Ascending aorta (tissue), 2 donors: ENCODE data around the gene FBXW4. TPM values are rescaled to one million over a fixed set of nuclear protein-coding genes. Genes with fewer than 3 reads are reported as not detected.

Experiments used
- DNase-seq, 2 donors: peaks; one replicate each; pipeline ENCODE4 v3.0.0-alpha.2; 2019; ENCODE audit warnings: low spot score in 2 of 2
- H3K27ac ChIP-seq, 2 donors: fragments of 200-600 bp; sonication (generic); one replicate each; pipeline ENCODE4 v1.5.1; 2016 to 2017; ENCODE audit warnings: mild to moderate bottlenecking in 1 of 2
- H3K27me3 ChIP-seq: fragments of 200-600 bp; sonication (generic); one replicate; pipeline ENCODE4 v1.5.1; 2017
- H3K36me3 ChIP-seq, 2 donors: fragments of 200-600 bp; sonication (generic); one replicate each; pipeline ENCODE4 v1.5.1; 2016
- H3K4me1 ChIP-seq, 2 donors: fragments of 200-600 bp; sonication (generic); one replicate each; pipeline ENCODE4 v1.5.1; 2016 to 2017; ENCODE audit warnings: mild to moderate bottlenecking in 1 of 2
- H3K4me3 ChIP-seq, 2 donors: fragments of 200-600 bp; sonication (generic); one replicate each; pipeline ENCODE4 v1.5.1; 2016 to 2017; ENCODE audit warnings: mild to moderate bottlenecking in 1 of 2
- H3K9me3 ChIP-seq, 2 donors: fragments of 200-600 bp; sonication (generic); one replicate each; pipeline ENCODE4 v1.5.1; 2016
- intact Hi-C: fragments of 100-400 bp; cut with DNase I; formaldehyde crosslinking; loops from one replicate; pipeline ENCODE4 v1.15.1; 2023
- total RNA-seq: library from RNA; depleted of rRNA; stranded (reverse); fragments of >200 nt; gene quantifications from one replicate; pipeline ENCODE4 v1.1.0, GENCODE V29; 2016
- TF ChIP-seq, protein P1 (sequence below), 3 experiments: fragments of 200-600 bp in 2 of 3; fragments of 450-650 bp in 1 of 3; sonication (generic) in 2 of 3; IDR thresholded peaks; one replicate each; pipeline ENCODE4 v1.5.1; 2016 to 2019; ENCODE audit warnings: antibody characterized with exemption in 3 of 3, mild to moderate bottlenecking in 1 of 3, moderate library complexity in 1 of 3

Gene FBXW4
- total RNA-seq, 1 donor from 2014 or later = 21.3 TPM

DNA sequence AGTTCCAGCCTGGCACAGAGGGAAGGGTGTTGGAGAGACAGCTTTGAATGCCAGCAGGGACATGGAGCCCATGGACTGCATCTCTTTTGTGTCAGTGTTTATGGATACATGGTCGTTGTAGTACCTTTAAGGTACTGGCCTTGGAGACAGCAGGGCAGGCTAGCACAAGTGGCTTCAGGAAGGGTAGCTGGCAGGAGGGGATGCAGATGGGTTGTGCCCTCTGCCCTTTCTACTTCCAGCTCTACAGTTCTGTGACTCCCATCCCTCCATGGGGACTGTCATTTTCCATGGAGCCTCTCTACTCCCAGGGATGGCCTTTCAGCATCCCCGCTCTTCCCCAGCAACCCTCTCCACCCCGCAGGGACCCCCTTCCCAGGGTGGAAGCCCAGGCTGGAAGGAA is 132.0 kb downstream of the FBXW4 start:
- peak in 1 of 2 donors; percentile 13 for DNase-seq

DNA sequence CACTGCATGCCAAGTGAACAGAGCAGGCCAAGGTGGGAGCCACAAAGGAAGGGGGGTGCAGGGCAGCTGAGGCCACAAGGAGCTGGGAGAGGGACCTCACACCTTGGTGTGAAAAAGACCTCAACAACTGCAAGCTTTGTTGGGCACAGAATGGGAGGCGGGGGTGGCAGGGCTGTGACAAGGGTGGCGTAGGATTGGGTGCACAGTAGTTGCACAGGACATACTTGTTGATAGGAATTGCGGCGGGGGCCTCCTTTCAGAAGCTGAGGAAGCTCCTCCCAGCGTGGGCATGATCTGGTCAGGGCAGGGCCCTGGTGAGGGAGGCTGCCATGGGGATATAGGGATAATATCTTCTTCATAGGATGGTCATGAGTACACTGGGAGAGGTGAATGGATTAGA is 132.7 kb downstream of the FBXW4 start:
- DNase-seq = peak in 1 of 2 donors; percentile 50
- Histone ChIP-seq H3K4me1 (peaks cover 0 to 6% of the 10 kb centered on the region in 2 donors), H3K9me3 (no peaks in the 10 kb centered on the region), H3K36me3 (no peaks in the 10 kb centered on the region), H3K4me3 (no peak overlapping the region), H3K27ac (no peak overlapping the region), H3K27me3 (peaks cover 11% of the 10 kb centered on the region)
- TF ChIP-seq, protein P1, sequence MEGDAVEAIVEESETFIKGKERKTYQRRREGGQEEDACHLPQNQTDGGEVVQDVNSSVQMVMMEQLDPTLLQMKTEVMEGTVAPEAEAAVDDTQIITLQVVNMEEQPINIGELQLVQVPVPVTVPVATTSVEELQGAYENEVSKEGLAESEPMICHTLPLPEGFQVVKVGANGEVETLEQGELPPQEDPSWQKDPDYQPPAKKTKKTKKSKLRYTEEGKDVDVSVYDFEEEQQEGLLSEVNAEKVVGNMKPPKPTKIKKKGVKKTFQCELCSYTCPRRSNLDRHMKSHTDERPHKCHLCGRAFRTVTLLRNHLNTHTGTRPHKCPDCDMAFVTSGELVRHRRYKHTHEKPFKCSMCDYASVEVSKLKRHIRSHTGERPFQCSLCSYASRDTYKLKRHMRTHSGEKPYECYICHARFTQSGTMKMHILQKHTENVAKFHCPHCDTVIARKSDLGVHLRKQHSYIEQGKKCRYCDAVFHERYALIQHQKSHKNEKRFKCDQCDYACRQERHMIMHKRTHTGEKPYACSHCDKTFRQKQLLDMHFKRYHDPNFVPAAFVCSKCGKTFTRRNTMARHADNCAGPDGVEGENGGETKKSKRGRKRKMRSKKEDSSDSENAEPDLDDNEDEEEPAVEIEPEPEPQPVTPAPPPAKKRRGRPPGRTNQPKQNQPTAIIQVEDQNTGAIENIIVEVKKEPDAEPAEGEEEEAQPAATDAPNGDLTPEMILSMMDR (IDR thresholded peaks at IDR 0.05) = no peak
- intact Hi-C loops = loop anchor here (10.0 kb wide), 1 partner anchor 287 kb away; no protein-coding TSS in a partner anchor

More for the DNA sequence above, 132.0 kb downstream of the FBXW4 start:
- peaks cover 0 to 6% of the 10 kb centered on the region in 2 donors for H3K4me1 ChIP-seq
- TF ChIP-seq, protein P1 (IDR thresholded peaks at IDR 0.05) = no peak
- no peaks in the 10 kb centered on the region for H3K36me3 ChIP-seq
- H3K4me3 ChIP-seq = no peak overlapping the region
- intact Hi-C loops = loop anchor here (10.0 kb wide), 1 partner anchor 288 kb away; no protein-coding TSS in a partner anchor
- peaks cover 12% of the 10 kb centered on the region for H3K27me3 ChIP-seq
- no peaks in the 10 kb centered on the region for H3K9me3 ChIP-seq
- H3K27ac ChIP-seq = no peak overlapping the region

DNA sequence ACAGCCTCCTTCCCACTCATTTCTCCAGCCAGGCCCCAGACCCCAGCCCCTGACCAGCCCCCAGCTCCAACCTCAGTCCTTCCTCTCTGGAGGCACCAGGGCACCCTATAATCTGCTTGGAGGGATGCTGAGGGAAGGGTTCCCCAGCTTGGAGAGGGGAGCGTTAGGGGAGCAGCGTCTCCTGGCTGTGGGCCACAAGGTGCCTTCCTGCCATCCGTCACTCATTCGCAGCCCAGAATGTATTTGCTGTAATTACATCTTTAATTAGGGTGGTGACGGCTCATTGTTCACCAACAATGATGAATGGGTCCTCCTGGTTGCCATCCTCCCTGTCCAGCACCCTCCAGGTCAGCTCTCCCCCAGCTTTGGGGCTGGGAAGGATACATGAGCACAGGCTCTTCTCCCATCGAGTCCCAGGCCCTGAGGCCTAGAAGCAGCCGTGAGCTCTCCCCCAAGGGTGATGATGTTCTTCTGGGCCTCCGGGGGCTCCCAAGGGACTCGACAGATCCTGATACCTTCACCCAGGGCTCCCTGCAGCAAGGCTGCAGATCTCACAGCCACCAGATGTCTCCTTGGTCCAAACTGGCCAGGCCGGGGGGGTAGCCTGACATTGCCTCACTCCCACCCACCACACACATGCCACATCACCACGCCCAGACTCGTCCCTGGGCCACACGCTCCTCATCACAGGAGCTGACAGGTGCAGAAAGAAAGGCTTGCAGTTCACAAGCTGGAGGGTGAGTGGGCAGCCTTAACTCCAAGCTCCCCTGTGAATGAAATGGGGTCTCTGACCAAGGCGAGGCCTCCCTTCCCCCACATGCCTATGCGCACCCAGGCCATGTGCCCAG is 133.7 kb downstream of the FBXW4 start:
- peak in 1 of 2 donors; percentile 45 for DNase-seq
- no peak overlapping the region for H3K27ac ChIP-seq
- H3K4me1 ChIP-seq = no peaks in the 10 kb centered on the region
- no peaks in the 10 kb centered on the region for H3K36me3 ChIP-seq
- H3K27me3 ChIP-seq = peaks cover 2% of the 10 kb centered on the region
- no peaks in the 10 kb centered on the region for H3K9me3 ChIP-seq
- TF ChIP-seq, protein P1 (IDR thresholded peaks at IDR 0.05) = no peak
- intact Hi-C loops = loop anchor here (10.0 kb wide), 1 partner anchor 286 kb away; no protein-coding TSS in a partner anchor
- H3K4me3 ChIP-seq = no peak overlapping the region

Other genes with a start within 250 kb of the FBXW4 start
- gene POLL, start 106.9 kb downstream of the FBXW4 start, total RNA-seq = 17.1 TPM
- gene DPCD, start 106.8 kb downstream of the FBXW4 start, total RNA-seq = 1.3 TPM
- gene FGF8, start 80.9 kb upstream of the FBXW4 start, total RNA-seq = not detected
- 28.7 TPM for gene NPM3, start 88.3 kb upstream of the FBXW4 start, total RNA-seq
- 66.8 TPM for gene OGA, start 123.3 kb upstream of the FBXW4 start, total RNA-seq
- gene KCNIP2, start 148.6 kb upstream of the FBXW4 start, total RNA-seq = 1.1 TPM